NOMO-1 treated with DMSO at 0.1 percent for 48 hours (cell line): ENCODE data around the gene SAMD4A.

Experiments
- DNase-seq: peaks from one replicate; lab custom pipeline; 2025; ENCODE audit not compliant: unreplicated experiment; lab: John Stamatoyannopoulos, UW

Gene SAMD4A

GRCh38 chr14:54812617-54813016, 245.7 kb downstream of the SAMD4A start:
- DNase-seq = no peak

GRCh38 chr14:54813081-54813480, 246.2 kb downstream of the SAMD4A start:
- no peak for DNase-seq

- DNase-seq = no peak
Measured at GRCh38 chr14:54814076-54814475, 247.1 kb downstream of the SAMD4A start.

GRCh38 chr14:54815016-54815415, 248.1 kb downstream of the SAMD4A start:
- DNase-seq = no peak

- DNase-seq = no peak
Measured at GRCh38 chr14:54815515-54815914, 248.6 kb downstream of the SAMD4A start.

GRCh38 chr14:54816450-54816849, 249.5 kb downstream of the SAMD4A start:
- DNase-seq = no peak

GRCh38 chr14:54817506-54817905, 250.6 kb downstream of the SAMD4A start:
- no peak for DNase-seq

- peak; percentile 72 for DNase-seq
Measured at GRCh38 chr14:54818201-54819133, 251.5 kb downstream of the SAMD4A start.

- no peak for DNase-seq
Measured at GRCh38 chr14:54822685-54823084, 255.8 kb downstream of the SAMD4A start.

GRCh38 chr14:54823757-54824549, 257.0 kb downstream of the SAMD4A start:
- DNase-seq = no peak

GRCh38 chr14:54828037-54828436, 261.1 kb downstream of the SAMD4A start:
- no peak for DNase-seq

- DNase-seq = no peak
Measured at GRCh38 chr14:54829486-54830224, 262.7 kb downstream of the SAMD4A start.

GRCh38 chr14:54830650-54831049, 263.7 kb downstream of the SAMD4A start:
- no peak for DNase-seq

GRCh38 chr14:54834081-54834480, 267.2 kb downstream of the SAMD4A start:
- DNase-seq = no peak

- no peak for DNase-seq
Measured at GRCh38 chr14:54834727-54835126, 267.8 kb downstream of the SAMD4A start.

- DNase-seq = no peak
Measured at GRCh38 chr14:54836231-54836630, 269.3 kb downstream of the SAMD4A start.

- DNase-seq = no peak
Measured at GRCh38 chr14:54837508-54838149, 270.7 kb downstream of the SAMD4A start.

- no peak for DNase-seq
Measured at GRCh38 chr14:54838931-54839512, 272.1 kb downstream of the SAMD4A start.

- no peak for DNase-seq
Measured at GRCh38 chr14:54839701-54840119, 272.8 kb downstream of the SAMD4A start.

- DNase-seq = no peak
Measured at GRCh38 chr14:54840336-54840735, 273.4 kb downstream of the SAMD4A start.
